Fibroblast of skin of back (primary cell): ENCODE measurements around the gene RTL5.

ENCODE experiments used
- DNase-seq: peaks from one replicate; pipeline ENCODE4 v3.0.0-alpha.2; 2013

RTL5 gene

GRCh38 chrX:72107841-72108595 is 23.7 kb downstream of the RTL5 start:
- DNase-seq, result no peak

GRCh38 chrX:72107320-72107719 is 24.4 kb downstream of the RTL5 start:
- peak; percentile 70 for DNase-seq

- DNase-seq, result no peak
Measured at GRCh38 chrX:72105436-72105835, 26.3 kb downstream of the RTL5 start.

GRCh38 chrX:72102760-72103159 is 29.0 kb downstream of the RTL5 start:
- no peak for DNase-seq

- DNase-seq, result no peak
Measured at GRCh38 chrX:72102126-72102525, 29.6 kb downstream of the RTL5 start.

- DNase-seq, result no peak
Measured at GRCh38 chrX:72101597-72102037, 30.1 kb downstream of the RTL5 start.

GRCh38 chrX:72100824-72101351 is 30.8 kb downstream of the RTL5 start:
- DNase-seq, result no peak

GRCh38 chrX:72100051-72100755 is 31.5 kb downstream of the RTL5 start:
- DNase-seq, result no peak

- DNase-seq, result no peak
Measured at GRCh38 chrX:72097098-72097497, 34.6 kb downstream of the RTL5 start.

- DNase-seq, result no peak
Measured at GRCh38 chrX:72095370-72095769, 36.3 kb downstream of the RTL5 start.

GRCh38 chrX:72094894-72095293 is 36.8 kb downstream of the RTL5 start:
- no peak for DNase-seq

- no peak for DNase-seq
Measured at GRCh38 chrX:72089254-72089653, 42.5 kb downstream of the RTL5 start.

- DNase-seq, result no peak
Measured at GRCh38 chrX:72088761-72089160, 43.0 kb downstream of the RTL5 start.

- no peak for DNase-seq
Measured at GRCh38 chrX:72086995-72087394, 44.7 kb downstream of the RTL5 start.

GRCh38 chrX:72084114-72084513 is 47.6 kb downstream of the RTL5 start:
- no peak for DNase-seq

- DNase-seq, result no peak
Measured at GRCh38 chrX:72083291-72083690, 48.4 kb downstream of the RTL5 start.

GRCh38 chrX:72081605-72082320 is 50.0 kb downstream of the RTL5 start:
- DNase-seq, result no peak

- DNase-seq, result no peak
Measured at GRCh38 chrX:72080800-72081199, 50.9 kb downstream of the RTL5 start.

GRCh38 chrX:72080150-72080549 is 51.6 kb downstream of the RTL5 start:
- no peak for DNase-seq

GRCh38 chrX:72079607-72080006 is 52.1 kb downstream of the RTL5 start:
- DNase-seq, result peak; percentile 25

GRCh38 chrX:72078411-72078810 is 53.3 kb downstream of the RTL5 start:
- no peak for DNase-seq
